HG03439 (cell line): ENCODE measurements around the gene HILPDA.
A peak's percentile ranks its signal among the peaks of the same experiment; 100 is the strongest.
"Not testable (repeated sequence)": the region's sequence is repeated elsewhere in the genome, so short reads cannot be mapped to it uniquely, and the experiment has no call there.

Experiments used
- ATAC-seq: cut with Tn5 transposase; IDR thresholded peaks from one replicate; pipeline ENCODE4 v1.9.1; 2021; ENCODE audit warnings: mild to moderate bottlenecking, moderate library complexity; ENCODE audit not compliant: unreplicated experiment

HILPDA gene

DNA sequence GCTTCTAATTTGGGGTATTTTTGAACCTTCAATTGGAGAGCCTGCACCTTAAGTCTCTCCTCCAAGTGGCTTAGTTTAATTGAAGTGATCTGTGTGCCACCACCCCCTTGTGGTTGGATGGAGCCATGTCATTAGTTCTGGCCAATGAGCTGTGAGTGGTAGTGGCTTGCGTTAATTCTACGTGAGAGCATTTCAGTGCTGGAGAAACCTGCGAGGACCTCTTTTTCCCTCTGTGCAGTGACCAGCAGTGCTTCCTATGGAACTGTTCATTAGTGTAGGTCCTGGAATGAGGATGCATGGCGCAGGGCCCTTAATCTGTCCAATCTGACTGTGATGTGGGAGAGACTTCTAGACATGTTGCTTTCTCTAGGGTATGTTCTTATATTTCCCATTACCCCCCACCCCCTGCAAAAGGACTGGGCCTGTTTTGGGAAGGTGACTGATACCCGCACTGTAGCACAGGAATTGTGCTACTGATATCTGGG, 3.8 kb downstream of the HILPDA start:
- ATAC-seq: peak; percentile 33

DNA sequence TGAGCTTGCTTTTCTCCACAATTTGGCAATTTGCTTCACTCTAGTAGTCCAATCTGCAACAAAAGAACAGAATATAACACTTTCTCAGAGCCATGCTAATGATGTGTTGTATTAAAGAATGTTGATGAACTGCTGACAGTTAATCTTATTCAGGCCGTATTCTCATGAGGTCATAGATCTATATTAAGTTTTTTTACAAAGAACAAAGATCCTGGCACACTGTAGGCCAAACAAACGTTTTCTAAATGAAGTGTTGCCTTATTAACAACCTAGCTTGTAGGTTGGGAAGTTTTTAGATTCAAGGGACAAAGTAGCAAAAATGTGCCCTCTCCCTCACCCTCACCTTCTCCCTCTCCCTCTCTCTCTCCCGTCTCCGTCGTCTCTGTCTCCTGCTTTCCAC, 6.8 kb downstream of the HILPDA start:
- no peak for ATAC-seq

DNA sequence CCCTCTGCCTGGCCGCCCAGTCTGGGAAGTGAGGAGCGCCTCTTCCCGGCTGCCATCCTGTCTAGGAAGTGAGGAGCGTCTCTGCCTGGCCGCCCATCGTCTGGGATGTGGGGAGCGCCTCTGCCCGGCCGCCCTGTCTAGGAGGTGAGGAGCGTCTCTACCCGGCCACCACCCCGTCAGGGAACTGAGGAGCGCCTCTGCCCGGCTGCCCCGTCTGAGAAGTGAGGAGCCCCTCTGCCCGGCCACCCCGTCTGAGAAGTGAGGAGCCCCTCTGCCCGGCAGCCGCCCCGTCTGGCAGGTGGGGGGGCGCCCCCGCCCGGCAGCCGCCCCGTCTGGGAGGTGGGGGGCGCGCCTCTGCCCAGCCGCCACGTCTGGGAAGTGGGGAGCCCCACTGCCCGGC, 7.7 kb downstream of the HILPDA start:
- not testable (repeated sequence) for ATAC-seq

- not testable (repeated sequence) for ATAC-seq
These were observed 8.3 kb downstream of the HILPDA start for GRCh38 chr7:128463933-128464332.

GRCh38 chr7:128466871-128467270, 11.2 kb downstream of the HILPDA start:
- ATAC-seq: not testable (repeated sequence)

GRCh38 chr7:128476402-128477335, 21.0 kb downstream of the HILPDA start, which contains the start of gene METTL2B:
TSS of gene METTL2B (plus strand) at chr7:128476748. CDS start at chr7:128476766, 18 bp downstream.
- peak; percentile 90 for ATAC-seq

- peak; percentile 13 for ATAC-seq
These were observed 21.6 kb downstream of the HILPDA start for GRCh38 chr7:128477336-128477690.

DNA sequence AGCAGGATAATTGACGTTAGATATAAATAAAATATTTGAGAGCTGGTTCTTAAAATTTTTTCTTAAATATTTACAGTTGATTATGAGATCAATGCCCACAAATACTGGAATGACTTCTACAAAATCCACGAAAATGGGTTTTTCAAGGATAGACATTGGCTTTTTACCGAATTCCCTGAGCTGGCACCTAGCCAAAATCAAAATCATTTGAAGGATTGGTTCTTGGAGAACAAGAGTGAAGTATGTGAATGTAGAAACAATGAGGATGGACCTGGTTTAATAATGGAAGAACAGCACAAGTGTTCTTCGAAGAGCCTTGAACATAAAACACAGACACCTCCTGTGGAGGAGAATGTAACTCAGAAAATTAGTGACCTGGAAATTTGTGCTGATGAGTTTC, 23.4 kb downstream of the HILPDA start:
- not testable (repeated sequence) for ATAC-seq

GRCh38 chr7:128488134-128488533, 32.5 kb downstream of the HILPDA start:
- ATAC-seq: not testable (repeated sequence)

DNA sequence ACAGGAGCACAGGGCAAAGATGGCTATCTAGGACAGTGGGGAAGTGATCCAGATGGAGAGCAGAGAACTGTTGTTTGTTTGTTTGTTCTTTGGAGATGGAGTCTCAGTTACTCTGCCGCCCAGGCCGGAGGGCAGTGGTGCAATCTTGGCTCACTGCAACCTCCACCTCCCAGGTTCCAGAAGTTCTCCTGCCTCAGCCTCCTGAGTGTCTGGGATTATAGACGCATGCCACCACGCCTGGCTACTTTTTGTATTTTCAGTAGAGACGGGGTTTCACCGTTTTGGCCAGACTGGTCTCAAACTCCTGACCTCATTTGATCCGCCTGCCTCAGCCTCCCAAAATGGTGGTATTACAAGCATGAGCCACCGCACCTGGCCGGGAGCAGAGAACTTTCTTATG, 41.7 kb downstream of the HILPDA start:
- ATAC-seq: no peak

DNA sequence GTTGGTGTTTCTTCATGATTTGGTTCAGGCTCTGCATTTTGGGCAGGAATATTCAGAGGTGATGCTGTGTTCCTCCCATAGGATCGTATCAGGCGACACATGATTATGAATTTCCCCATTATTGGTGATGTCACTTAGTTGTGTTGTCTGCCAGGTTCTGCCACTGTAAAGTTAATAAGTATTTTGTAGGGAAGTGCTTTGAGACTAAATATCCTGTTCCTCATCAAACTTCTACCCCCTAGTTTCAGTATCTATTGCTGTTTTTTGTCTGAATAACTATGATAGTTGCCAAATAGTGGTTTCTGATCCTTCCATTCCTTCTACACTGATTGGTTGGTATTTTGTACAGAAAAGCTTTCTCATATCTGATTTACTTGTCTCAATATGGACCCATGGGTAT, 49.7 kb downstream of the HILPDA start:
- ATAC-seq: not testable (repeated sequence)

- ATAC-seq: peak; percentile 48
These were observed 51.1 kb downstream of the HILPDA start for GRCh38 chr7:128506819-128507218.

DNA sequence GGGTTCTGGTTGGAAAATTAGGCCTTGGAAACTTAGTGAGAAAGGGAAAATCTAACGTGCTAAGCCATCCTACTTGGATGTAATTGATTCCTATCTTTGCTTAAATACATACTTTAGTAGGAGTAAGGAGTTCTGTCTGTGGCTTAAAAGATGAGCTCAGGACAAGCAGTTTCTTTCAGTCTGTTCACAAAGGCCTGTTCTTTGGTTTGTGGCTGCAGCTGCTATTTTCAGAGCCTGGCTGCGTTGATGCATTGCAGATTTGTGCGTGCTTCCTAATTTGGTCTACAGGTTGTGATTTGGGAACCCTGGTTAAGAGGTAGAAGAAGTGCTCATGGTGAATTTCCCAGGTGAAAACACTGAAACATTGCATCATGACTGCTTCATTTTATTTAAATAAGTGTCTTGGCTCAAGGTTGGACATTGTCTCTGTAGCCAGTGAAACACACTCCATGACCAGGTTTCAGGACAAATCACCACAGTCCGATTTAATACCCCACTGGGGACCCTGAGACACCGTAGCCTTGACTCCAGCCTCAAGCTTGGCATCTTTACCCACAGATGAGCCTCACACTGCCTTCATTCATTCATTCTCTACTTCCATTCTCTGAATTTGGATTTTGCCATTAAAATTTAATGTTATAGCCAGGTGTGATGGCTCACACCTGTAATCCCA, 51.8 kb downstream of the HILPDA start:
- not testable (repeated sequence) for ATAC-seq
